ENCODE data around the gene NUCKS1. TPM values are rescaled to one million over a fixed set of nuclear protein-coding genes. Genes with fewer than 3 reads are reported as not detected.

NUCKS1 gene
- total and polyA plus RNA-seq, 7 experiments from 2014 or later: 12.5 to 164 (median 117) TPM

DNA sequence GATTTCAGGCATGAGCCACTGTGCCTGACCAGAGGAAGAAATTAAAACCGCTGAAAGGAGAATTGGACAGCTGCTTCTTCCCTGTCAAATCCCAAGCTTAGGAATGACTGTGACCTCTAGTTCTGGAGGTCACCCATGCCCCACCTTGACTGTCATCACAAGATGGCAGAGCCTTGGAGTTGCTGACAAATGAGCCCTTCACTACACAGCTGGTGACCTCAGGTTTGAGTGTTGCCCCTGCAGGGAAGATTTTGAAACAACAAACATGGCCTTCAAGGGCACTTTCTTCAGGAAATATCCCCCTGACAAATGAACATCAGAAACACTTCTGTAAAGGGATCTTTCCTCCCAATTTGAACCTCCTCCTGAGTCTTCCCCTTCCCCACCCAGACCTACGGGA is 62.7 kb downstream of the NUCKS1 start:
- Mint-ChIP-seq H3K27ac (no peak overlapping the region), H3K36me3 (no peaks in the 10 kb centered on the region), H3K4me1 (no peaks in the 10 kb centered on the region), H3K27me3 (peaks cover 8 to 35% (median 12%) of the 10 kb centered on the region in 5 donors), H3K4me3 (no peak overlapping the region), H3K9me3 (no peaks in the 10 kb centered on the region)
- no peak for DNase-seq
- Histone ChIP-seq H3K9me3 (ENCODE audit: control insufficient read depth in 2 of 3, low read length in 3 of 3) (no peaks in the 10 kb centered on the region), H3K36me3 (ENCODE audit: control insufficient read depth in 2 of 3, insufficient read depth in 3 of 3, low read length in 3 of 3) (no peaks in the 10 kb centered on the region), H3K27ac (ENCODE audit: low read depth, low read length) (no peak overlapping the region), H3K4me1 (ENCODE audit: control insufficient read depth in 2 of 2, insufficient read depth in 2 of 2, low read length in 2 of 2) (no peaks in the 10 kb centered on the region), H3K4me3 (ENCODE audit: low read length) (no peak overlapping the region), H3K27me3 (ENCODE audit: control insufficient read depth in 2 of 2, insufficient read depth in 2 of 2, low read length in 2 of 2) (no peaks in the 10 kb centered on the region)
- intact Hi-C loops (cut with micrococcal nuclease): no loop called here
- POLR2A ChIA-PET: no interaction called here
- ATAC-seq: no peak
- CTCF ChIA-PET: no interaction called here

DNA sequence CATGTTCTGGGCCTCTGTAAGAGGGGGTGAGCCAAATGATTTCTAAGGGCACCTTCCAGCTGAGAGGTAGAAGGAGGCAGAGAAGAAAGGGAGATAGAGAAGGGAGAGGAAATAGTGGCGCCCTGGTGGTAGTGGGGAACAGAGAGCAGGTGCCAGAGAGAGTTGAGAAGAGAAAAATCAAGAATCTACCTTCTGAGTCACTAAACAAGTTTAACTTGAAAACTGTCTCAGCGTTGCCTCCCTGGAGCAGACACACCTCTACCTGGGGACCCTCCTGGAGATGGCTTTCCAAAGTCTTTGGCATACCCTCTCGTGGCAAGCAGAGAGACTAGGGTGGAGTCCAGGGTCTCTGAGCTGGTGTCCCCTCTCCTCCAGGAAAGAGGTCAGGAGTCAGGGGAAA is 68.6 kb downstream of the NUCKS1 start:
- Histone ChIP-seq H3K4me3 (ENCODE audit: low read length) (no peak overlapping the region), H3K27ac (ENCODE audit: low read depth, low read length) (no peak overlapping the region), H3K36me3 (ENCODE audit: control insufficient read depth in 2 of 3, insufficient read depth in 3 of 3, low read length in 3 of 3) (no peaks in the 10 kb centered on the region), H3K27me3 (ENCODE audit: control insufficient read depth in 2 of 2, insufficient read depth in 2 of 2, low read length in 2 of 2) (peaks cover 0 to 4% of the 10 kb centered on the region in 2 donors), H3K4me1 (ENCODE audit: control insufficient read depth in 2 of 2, insufficient read depth in 2 of 2, low read length in 2 of 2) (peaks cover 4 to 10% of the 10 kb centered on the region in 2 donors), H3K9me3 (ENCODE audit: control insufficient read depth in 2 of 3, low read length in 3 of 3) (no peaks in the 10 kb centered on the region)
- intact Hi-C loops (cut with micrococcal nuclease): loop anchor here in 1 of 2 donors (2.0 kb wide), 1 partner anchor 49 kb away; the partner anchor contains the start of gene ELK4
- Mint-ChIP-seq H3K27ac (no peak overlapping the region), H3K36me3 (no peaks in the 10 kb centered on the region), H3K27me3 (peaks cover 1 to 33% (median 17%) of the 10 kb centered on the region in 5 donors), H3K4me3 (peak overlapping the region in 7 of 10 donors; percentile 11 to 87 (median 80)), H3K9me3 (no peaks in the 10 kb centered on the region), H3K4me1 (peaks cover 5 to 15% (median 13%) of the 10 kb centered on the region in 7 donors)
- DNase-seq (no peak), ATAC-seq (no peak)
- ChIA-PET POLR2A (no interaction called here), CTCF (no interaction called here)

DNA sequence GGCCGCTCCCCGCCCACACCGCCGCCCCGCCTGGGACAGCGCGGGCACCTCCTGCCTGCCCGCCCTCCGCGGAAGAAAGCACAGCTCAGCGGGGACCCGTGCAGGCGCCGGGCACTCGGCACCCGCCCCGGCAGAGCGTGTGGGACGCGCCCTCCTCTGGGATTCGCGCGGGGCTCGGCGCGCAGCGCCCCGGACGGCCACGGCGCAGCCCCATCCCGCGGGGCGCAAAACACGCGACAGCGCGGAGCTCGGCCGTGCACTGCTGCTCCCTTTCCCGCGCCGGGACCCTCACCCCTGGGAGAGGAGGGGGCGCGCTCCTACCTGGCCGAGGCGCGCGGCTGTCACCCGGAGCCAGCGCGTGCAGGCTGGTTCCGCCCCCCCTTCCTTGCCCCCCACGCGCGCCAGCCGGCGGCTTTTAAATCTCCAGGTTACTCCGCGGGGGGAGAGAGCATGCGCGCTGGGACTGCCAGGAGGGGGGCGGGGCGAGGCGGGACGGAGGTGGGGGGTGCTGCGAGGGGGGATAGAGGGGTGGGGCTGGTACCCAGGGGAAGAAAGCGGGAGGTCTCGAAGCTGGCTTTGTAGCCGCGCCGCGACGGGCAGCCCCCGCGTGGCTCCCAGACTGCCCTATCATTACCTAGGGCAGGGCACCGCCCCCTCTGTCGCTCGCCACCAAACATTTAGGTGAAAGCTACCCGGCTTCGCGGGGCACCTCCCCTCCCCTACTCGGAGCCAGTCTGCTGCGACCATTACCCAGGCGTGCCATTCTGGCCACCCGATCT is 69.7 kb downstream of the NUCKS1 start, which contains the start of gene SLC45A3:
SLC45A3 (minus strand) TSS at position 437 of the 779 bp plus-strand sequence. CDS start 15,853 bp downstream, outside the sequence.
- H3K4me3 Mint-ChIP-seq: peak within 1 kb of the TSS; percentile 77 to 88 (median 80)
- peak within 1 kb of the TSS in 2 of 9 donors; percentile 8 to 22 for H3K27ac Mint-ChIP-seq
- no peaks in the 10 kb centered on the region for H3K9me3 Mint-ChIP-seq
- Histone ChIP-seq H3K36me3 (ENCODE audit: control insufficient read depth in 2 of 3, insufficient read depth in 3 of 3, low read length in 3 of 3) (no peaks in the 10 kb centered on the region), H3K4me1 (ENCODE audit: control insufficient read depth in 2 of 2, insufficient read depth in 2 of 2, low read length in 2 of 2) (peaks cover 4 to 10% of the 10 kb centered on the region in 2 donors), H3K27ac (ENCODE audit: low read depth, low read length) (no peak within 1 kb of the TSS), H3K9me3 (ENCODE audit: control insufficient read depth in 2 of 3, low read length in 3 of 3) (no peaks in the 10 kb centered on the region), H3K4me3 (ENCODE audit: low read length) (peak within 1 kb of the TSS; percentile 42), H3K27me3 (ENCODE audit: control insufficient read depth in 2 of 2, insufficient read depth in 2 of 2, low read length in 2 of 2) (peaks cover 0 to 4% of the 10 kb centered on the region in 2 donors)
- DNase-seq (peak in 6 of 9 donors; percentile 4 to 55 (median 20)), ATAC-seq (peak; percentile 69)
- peaks cover 12 to 36% (median 22%) of the 10 kb centered on the region in 5 donors for H3K27me3 Mint-ChIP-seq
- peaks cover 5 to 15% (median 13%) of the 10 kb centered on the region in 7 donors for H3K4me1 Mint-ChIP-seq
- CTCF ChIA-PET: interaction anchor here (0.5 kb wide), 1 partner anchor 34 kb away, joined by 4 read pairs; no protein-coding TSS in a partner anchor
- intact Hi-C loops (cut with micrococcal nuclease): loop anchor here (1.0 to 2.0 kb wide), 2 partner anchors 47 to 95 kb away; partner anchors contain the start of genes RAB29 (in 2 of the 2) and ELK4 (in 1 of the 2)
- no peaks in the 10 kb centered on the region for H3K36me3 Mint-ChIP-seq
- POLR2A ChIA-PET: no interaction called here

DNA sequence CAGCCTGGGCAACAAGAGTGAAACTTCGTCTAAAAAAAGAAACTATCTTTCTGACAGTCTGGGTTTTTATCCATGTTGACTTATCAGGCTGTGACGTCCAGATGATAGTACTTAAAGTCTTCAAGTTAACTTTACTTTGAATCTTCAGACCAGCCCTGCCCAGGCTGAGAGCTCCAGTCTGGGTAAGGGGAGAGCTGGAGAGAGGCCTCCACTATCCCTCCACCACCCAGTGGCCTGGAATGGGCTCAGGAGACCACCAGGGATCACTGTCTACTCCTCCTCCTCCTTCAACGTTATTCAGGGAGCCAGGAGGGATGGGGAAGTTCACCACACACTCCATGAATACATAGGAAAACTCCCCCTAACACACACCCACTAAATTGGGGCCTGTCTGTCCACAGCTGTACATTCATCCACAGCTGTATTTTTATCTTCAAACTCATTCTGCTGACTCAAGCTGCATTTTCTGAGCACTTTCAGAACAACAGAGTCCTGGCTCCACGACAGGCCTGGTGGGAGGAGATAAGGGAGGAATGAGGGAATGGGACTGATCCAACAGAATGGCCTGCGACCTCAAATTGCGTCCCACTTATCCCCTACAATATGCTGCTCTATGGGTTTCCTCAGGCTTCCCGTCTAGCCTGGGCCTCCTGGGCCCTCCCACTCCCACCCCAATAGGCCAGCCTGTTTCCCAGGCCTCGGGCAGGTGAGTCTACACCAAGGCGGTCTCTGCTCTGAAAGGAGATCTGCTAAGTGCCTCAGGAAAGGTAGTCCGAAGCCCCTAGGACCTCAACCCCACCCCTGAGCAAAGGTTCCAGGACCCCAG is 71.5 kb downstream of the NUCKS1 start:
- CTCF ChIA-PET: interaction anchor here (0.6 to 1.4 kb wide), 5 partner anchors 17 to 299 kb away, joined by 3 to 4 read pairs (median 4); no protein-coding TSS in a partner anchor
- no peak overlapping the region for H3K27ac Mint-ChIP-seq

DNA sequence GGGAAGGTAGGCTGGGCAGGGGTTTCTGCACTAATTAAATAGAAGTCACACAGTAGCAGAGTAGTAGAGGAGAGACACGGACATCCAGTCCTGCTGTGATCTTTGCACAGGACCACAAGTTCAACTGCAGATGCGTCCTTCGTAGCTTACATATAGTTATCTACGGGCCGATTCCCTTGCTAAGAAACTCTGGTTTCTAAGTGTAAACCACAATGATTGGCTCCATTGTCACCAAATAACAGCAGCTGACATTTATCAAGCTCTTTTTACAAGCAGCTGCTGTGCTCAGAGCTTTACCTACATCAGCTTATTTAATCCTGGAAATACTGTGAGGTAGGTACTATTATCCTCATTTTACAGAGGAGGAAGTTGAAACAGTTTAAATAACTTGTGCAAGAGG is 72.8 kb downstream of the NUCKS1 start:
- ChIA-PET POLR2A (interaction anchor here (1.4 kb wide), 1 partner anchor 236 kb away, joined by 3 read pairs; no protein-coding TSS in a partner anchor), CTCF (interaction anchor here (0.6 to 1.4 kb wide), 3 partner anchors 18 to 85 kb away, joined by 3 to 4 read pairs (median 4); no protein-coding TSS in a partner anchor)
- Histone ChIP-seq H3K36me3 (ENCODE audit: control insufficient read depth in 2 of 3, insufficient read depth in 3 of 3, low read length in 3 of 3) (no peaks in the 10 kb centered on the region), H3K27me3 (ENCODE audit: control insufficient read depth in 2 of 2, insufficient read depth in 2 of 2, low read length in 2 of 2) (peaks cover 0 to 4% of the 10 kb centered on the region in 2 donors), H3K27ac (ENCODE audit: low read depth, low read length) (no peak overlapping the region), H3K4me3 (ENCODE audit: low read length) (no peak overlapping the region), H3K4me1 (ENCODE audit: control insufficient read depth in 2 of 2, insufficient read depth in 2 of 2, low read length in 2 of 2) (peaks cover 4 to 10% of the 10 kb centered on the region in 2 donors), H3K9me3 (ENCODE audit: control insufficient read depth in 2 of 3, low read length in 3 of 3) (no peaks in the 10 kb centered on the region)
- intact Hi-C loops (cut with micrococcal nuclease): no loop called here
- Mint-ChIP-seq H3K27ac (peak overlapping the region in 2 of 9 donors; percentile 4 to 31), H3K27me3 (peaks cover 15 to 35% (median 22%) of the 10 kb centered on the region in 5 donors), H3K9me3 (no peaks in the 10 kb centered on the region), H3K4me1 (peaks cover 5 to 15% (median 13%) of the 10 kb centered on the region in 7 donors), H3K4me3 (peak overlapping the region in 1 of 10 donors; percentile 29), H3K36me3 (no peaks in the 10 kb centered on the region)
- ATAC-seq (no peak), DNase-seq (no peak)

More for the DNA sequence above, 71.5 kb downstream of the NUCKS1 start:
- H3K9me3 ChIP-seq (ENCODE audit: control insufficient read depth in 2 of 3, low read length in 3 of 3): no peaks in the 10 kb centered on the region
- DNase-seq: no peak
- Mint-ChIP-seq H3K36me3 (no peaks in the 10 kb centered on the region), H3K27me3 (peaks cover 12 to 36% (median 22%) of the 10 kb centered on the region in 5 donors), H3K4me1 (peaks cover 5 to 15% (median 13%) of the 10 kb centered on the region in 7 donors), H3K9me3 (no peaks in the 10 kb centered on the region), H3K4me3 (peak overlapping the region in 9 of 10 donors; percentile 66 to 88 (median 80))
- intact Hi-C loops (cut with micrococcal nuclease): no loop called here
- POLR2A ChIA-PET: interaction anchor here (0.7 to 1.4 kb wide), 2 partner anchors 24 to 237 kb away, joined by 3 read pairs; no protein-coding TSS in a partner anchor
- no peak overlapping the region for H3K27ac ChIP-seq (ENCODE audit: low read depth, low read length)
- no peak overlapping the region for H3K4me3 ChIP-seq (ENCODE audit: low read length)
- no peak for ATAC-seq
- peaks cover 0 to 4% of the 10 kb centered on the region in 2 donors for H3K27me3 ChIP-seq (ENCODE audit: control insufficient read depth in 2 of 2, insufficient read depth in 2 of 2, low read length in 2 of 2)
- peaks cover 4 to 10% of the 10 kb centered on the region in 2 donors for H3K4me1 ChIP-seq (ENCODE audit: control insufficient read depth in 2 of 2, insufficient read depth in 2 of 2, low read length in 2 of 2)
- H3K36me3 ChIP-seq (ENCODE audit: control insufficient read depth in 2 of 3, insufficient read depth in 3 of 3, low read length in 3 of 3): no peaks in the 10 kb centered on the region

DNA sequence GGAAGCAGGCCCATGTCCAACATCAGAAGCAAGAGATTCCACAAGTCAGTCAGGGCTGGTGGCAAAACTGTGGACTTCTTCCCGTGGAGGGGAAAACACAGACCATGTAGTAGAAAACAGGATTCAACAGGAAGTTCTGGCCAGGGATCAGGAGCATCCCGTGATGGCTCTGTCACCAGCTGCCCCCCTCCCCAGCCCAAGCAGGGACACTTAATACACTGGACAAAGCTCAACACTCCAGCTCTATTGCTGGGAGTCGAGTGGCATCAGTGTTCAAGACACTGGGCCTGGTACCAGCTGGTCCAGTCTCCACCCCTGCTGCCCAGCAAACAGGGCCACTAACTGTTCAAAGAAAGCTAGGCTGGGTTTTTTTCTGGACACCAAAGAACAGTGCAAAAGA is 73.4 kb downstream of the NUCKS1 start:
- no peaks in the 10 kb centered on the region for H3K9me3 Mint-ChIP-seq
- CTCF ChIA-PET: interaction anchor here (1.1 kb wide), 1 partner anchor 27 kb away, joined by 3 read pairs; no protein-coding TSS in a partner anchor
- POLR2A ChIA-PET: interaction anchor here (0.7 to 1.4 kb wide), 2 partner anchors 85 to 235 kb away, joined by 3 to 4 read pairs; no protein-coding TSS in a partner anchor
- no peaks in the 10 kb centered on the region for H3K36me3 ChIP-seq (ENCODE audit: control insufficient read depth in 2 of 3, insufficient read depth in 3 of 3, low read length in 3 of 3)
- H3K27me3 ChIP-seq (ENCODE audit: control insufficient read depth in 2 of 2, insufficient read depth in 2 of 2, low read length in 2 of 2): peaks cover 0 to 4% of the 10 kb centered on the region in 2 donors
- peak overlapping the region in 1 of 10 donors; percentile 29 for H3K4me3 Mint-ChIP-seq
- H3K27me3 Mint-ChIP-seq: peaks cover 16 to 32% (median 22%) of the 10 kb centered on the region in 5 donors
- peaks cover 4 to 10% of the 10 kb centered on the region in 2 donors for H3K4me1 ChIP-seq (ENCODE audit: control insufficient read depth in 2 of 2, insufficient read depth in 2 of 2, low read length in 2 of 2)
- intact Hi-C loops (cut with micrococcal nuclease): no loop called here
- ATAC-seq (no peak), DNase-seq (no peak)
- no peaks in the 10 kb centered on the region for H3K36me3 Mint-ChIP-seq
- peaks cover 5 to 15% (median 13%) of the 10 kb centered on the region in 7 donors for H3K4me1 Mint-ChIP-seq
- no peaks in the 10 kb centered on the region for H3K9me3 ChIP-seq (ENCODE audit: control insufficient read depth in 2 of 3, low read length in 3 of 3)
- H3K27ac Mint-ChIP-seq: peak overlapping the region in 1 of 9 donors; percentile 31
- no peak overlapping the region for H3K27ac ChIP-seq (ENCODE audit: low read depth, low read length)
- H3K4me3 ChIP-seq (ENCODE audit: low read length): no peak overlapping the region
